ENCODE data around the gene RGPD5.
"Not testable (repeated sequence)": the region's sequence is repeated elsewhere in the genome, so short reads cannot be mapped to it uniquely, and the experiment has no call there.

DNA sequence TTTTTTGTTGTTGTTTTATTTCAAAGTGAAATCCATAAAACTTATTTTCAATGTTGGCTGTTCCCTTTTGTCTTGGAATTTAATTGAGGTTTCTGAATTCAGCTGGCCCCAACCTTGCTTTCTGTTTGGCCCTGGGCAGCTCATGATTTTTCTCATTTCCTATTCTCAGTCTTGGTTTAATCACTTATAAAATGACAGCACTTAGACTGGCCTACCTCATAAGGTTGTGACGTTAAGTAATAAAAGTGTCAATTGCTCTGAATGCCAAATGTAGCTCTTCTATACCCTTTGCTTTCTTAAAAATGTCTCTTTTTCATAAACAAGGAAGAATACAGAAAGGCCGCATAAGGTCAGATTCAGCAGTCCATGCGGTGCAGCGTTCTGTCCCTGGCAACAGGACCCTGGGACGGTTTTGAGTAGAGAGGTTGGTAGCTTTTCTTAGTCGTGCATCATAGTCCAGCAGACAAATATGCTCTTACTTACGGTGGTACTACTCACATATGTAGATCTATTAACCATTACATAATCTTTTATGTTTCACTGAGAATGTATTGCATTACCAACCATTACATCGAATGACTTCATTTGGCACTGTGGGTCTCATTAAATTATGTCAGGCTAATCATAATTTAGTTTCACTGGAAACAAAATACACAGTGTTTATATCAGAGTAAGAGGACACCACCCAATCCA is 27.1 kb upstream of the RGPD5 start:
- TF ChIP-seq, protein P1, sequence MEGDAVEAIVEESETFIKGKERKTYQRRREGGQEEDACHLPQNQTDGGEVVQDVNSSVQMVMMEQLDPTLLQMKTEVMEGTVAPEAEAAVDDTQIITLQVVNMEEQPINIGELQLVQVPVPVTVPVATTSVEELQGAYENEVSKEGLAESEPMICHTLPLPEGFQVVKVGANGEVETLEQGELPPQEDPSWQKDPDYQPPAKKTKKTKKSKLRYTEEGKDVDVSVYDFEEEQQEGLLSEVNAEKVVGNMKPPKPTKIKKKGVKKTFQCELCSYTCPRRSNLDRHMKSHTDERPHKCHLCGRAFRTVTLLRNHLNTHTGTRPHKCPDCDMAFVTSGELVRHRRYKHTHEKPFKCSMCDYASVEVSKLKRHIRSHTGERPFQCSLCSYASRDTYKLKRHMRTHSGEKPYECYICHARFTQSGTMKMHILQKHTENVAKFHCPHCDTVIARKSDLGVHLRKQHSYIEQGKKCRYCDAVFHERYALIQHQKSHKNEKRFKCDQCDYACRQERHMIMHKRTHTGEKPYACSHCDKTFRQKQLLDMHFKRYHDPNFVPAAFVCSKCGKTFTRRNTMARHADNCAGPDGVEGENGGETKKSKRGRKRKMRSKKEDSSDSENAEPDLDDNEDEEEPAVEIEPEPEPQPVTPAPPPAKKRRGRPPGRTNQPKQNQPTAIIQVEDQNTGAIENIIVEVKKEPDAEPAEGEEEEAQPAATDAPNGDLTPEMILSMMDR (IDR thresholded peaks at IDR 0.05; ENCODE audit: control extremely low read depth in 1 of 3, insufficient read depth in 1 of 3, low read depth in 1 of 3, low read length in 3 of 3): not testable (repeated sequence)
- TF ChIP-seq CREB1 (IDR thresholded peaks at IDR 0.05); KDM1A (IDR thresholded peaks at IDR 0.05; ENCODE audit: borderline replicate concordance, low read length); POLR2A (IDR thresholded peaks at IDR 0.05; ENCODE audit: control extremely low read depth in 1 of 2, low read depth in 2 of 2, low read length in 2 of 2); POLR2AphosphoS5 (IDR thresholded peaks at IDR 0.05; ENCODE audit: low read depth, low read length); SP2 (IDR thresholded peaks at IDR 0.05; ENCODE audit: low read length); RAD21 (IDR thresholded peaks at IDR 0.05 in 1 of 2, conservative IDR thresholded peaks at IDR 0.05 in 1 of 2; ENCODE audit: low read depth in 2 of 2, low read length in 2 of 2): not testable (repeated sequence)

All from H1 (cell line).